Astrocyte (in vitro differentiated cells and primary cell): ENCODE results near the gene MYCBPAP. TPM values are rescaled to one million over a fixed set of nuclear protein-coding genes. Genes with fewer than 3 reads are reported as not detected.
"Not testable (repeated sequence)": the region's sequence is repeated elsewhere in the genome, so short reads cannot be mapped to it uniquely, and the experiment has no call there.

ENCODE experiments used
- DNase-seq: peaks from one replicate; pipeline ENCODE4 v3.0.0-alpha.2; 2010; ENCODE audit warnings: low read depth
- FAIRE-seq: peaks from 2 replicates; lab custom pipeline; 2011; peaks lifted over from hg19 to GRCh38; lab: Jason Lieb, UNC
- H2AFZ ChIP-seq: 2 replicates; pipeline ENCODE4 v1.6.0; 2012; ENCODE audit warnings: low read depth, low read length, inconsistent platforms
- H3K27ac ChIP-seq: 2 replicates; pipeline ENCODE4 v1.5.1; 2011; ENCODE audit warnings: low read depth, low read length, inconsistent platforms
- H3K27me3 ChIP-seq: 2 replicates; pipeline ENCODE4 v1.6.0; 2011; ENCODE audit warnings: low read length, inconsistent platforms; ENCODE audit not compliant: insufficient read depth
- H3K36me3 ChIP-seq: 2 replicates; pipeline ENCODE4 v1.5.1; 2011; ENCODE audit warnings: low read length, inconsistent platforms; ENCODE audit not compliant: insufficient read depth
- H3K4me1 ChIP-seq: 2 replicates; pipeline ENCODE4 v1.5.1; 2011; ENCODE audit warnings: low read length, inconsistent platforms; ENCODE audit not compliant: insufficient read depth
- H3K4me2 ChIP-seq: 2 replicates; pipeline ENCODE4 v1.6.0; 2012; ENCODE audit warnings: low read length, inconsistent platforms
- H3K4me3 ChIP-seq: 2 replicates; pipeline ENCODE4 v1.5.1; 2011; ENCODE audit warnings: low read depth, mild to moderate bottlenecking, low read length, inconsistent platforms; ENCODE audit not compliant: insufficient read depth
- H3K79me2 ChIP-seq: 2 replicates; pipeline ENCODE4 v1.6.0; 2012; ENCODE audit warnings: mild to moderate bottlenecking, low read length, inconsistent platforms; ENCODE audit not compliant: insufficient read depth
- H3K9ac ChIP-seq: 2 replicates; pipeline ENCODE4 v1.6.0; 2012; ENCODE audit warnings: mild to moderate bottlenecking, low read length, inconsistent platforms
- H3K9me3 ChIP-seq: 2 replicates; pipeline ENCODE4 v1.5.1; 2012; ENCODE audit warnings: low read depth, mild to moderate bottlenecking, low read length, inconsistent platforms; ENCODE audit not compliant: insufficient read depth
- H4K20me1 ChIP-seq: 2 replicates; pipeline ENCODE4 v1.6.0; 2012; ENCODE audit warnings: low read length, inconsistent platforms; ENCODE audit not compliant: insufficient read depth
- H3K27ac Mint-ChIP-seq: one replicate; pipeline ENCODE4 v1.8.0; 2021; ENCODE audit warnings: mild to moderate bottlenecking, mixed read lengths; ENCODE audit not compliant: unreplicated experiment
- H3K27me3 Mint-ChIP-seq: one replicate; pipeline ENCODE4 v1.8.0; 2021; ENCODE audit warnings: low read depth, mixed read lengths; ENCODE audit not compliant: unreplicated experiment
- H3K36me3 Mint-ChIP-seq: one replicate; pipeline ENCODE4 v1.8.0; 2021; ENCODE audit warnings: low read depth, mixed read lengths; ENCODE audit not compliant: unreplicated experiment
- H3K4me1 Mint-ChIP-seq: one replicate; pipeline ENCODE4 v1.8.0; 2021; ENCODE audit warnings: low read depth, mixed read lengths; ENCODE audit not compliant: unreplicated experiment
- H3K4me3 Mint-ChIP-seq: one replicate; pipeline ENCODE4 v1.8.0; 2021; ENCODE audit warnings: mild to moderate bottlenecking, moderate library complexity, mixed read lengths; ENCODE audit not compliant: unreplicated experiment
- H3K9me3 Mint-ChIP-seq: one replicate; pipeline ENCODE4 v1.8.0; 2021; ENCODE audit warnings: mild to moderate bottlenecking, mixed read lengths; ENCODE audit not compliant: unreplicated experiment
- EZH2 ChIP-seq: IDR thresholded peaks from 2 replicates; pipeline ENCODE4 v1.6.1; 2012; ENCODE audit warnings: mild to moderate bottlenecking, low read length, inconsistent platforms; ENCODE audit not compliant: insufficient read depth
- total RNA-seq: library from RNA; stranded (reverse); gene quantifications from 2 replicates; pipeline ENCODE4 v1.2.1, GENCODE V29; 2021
- TF ChIP-seq, protein P1 (sequence below): IDR thresholded peaks from 2 replicates; pipeline ENCODE4 v1.5.1; 2011; ENCODE audit warnings: low read depth, mild to moderate bottlenecking, inconsistent platforms, low read length, moderate library complexity; ENCODE audit not compliant: insufficient read depth

The MYCBPAP gene
- total RNA-seq, 1 donor from 2014 or later = 1.4 TPM

DNA sequence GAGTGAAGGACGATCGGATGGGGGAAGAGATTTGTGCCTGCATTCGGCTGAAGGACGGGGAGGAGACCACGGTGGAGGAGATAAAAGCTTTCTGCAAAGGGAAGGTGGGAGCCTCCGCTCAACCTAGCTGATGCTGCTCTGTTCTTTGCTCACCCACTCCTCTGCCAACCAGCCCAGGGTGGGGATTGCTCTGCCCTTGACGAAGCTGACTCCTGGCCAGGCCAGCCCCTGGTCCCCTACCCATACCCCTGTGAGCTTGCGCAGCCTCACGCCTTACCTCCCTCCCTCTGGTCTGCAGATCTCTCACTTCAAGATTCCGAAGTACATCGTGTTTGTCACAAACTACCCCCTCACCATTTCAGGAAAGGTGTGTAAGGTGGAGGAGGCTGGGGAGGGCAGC lies 34.3 kb upstream of the MYCBPAP start:
- Mint-ChIP-seq H3K27ac (no peak overlapping the region), H3K4me3 (no peak overlapping the region), H3K9me3 (peaks cover 3% of the 10 kb centered on the region), H3K4me1 (peaks cover 2% of the 10 kb centered on the region), H3K36me3 (peaks cover 12% of the 10 kb centered on the region), H3K27me3 (peaks cover 20% of the 10 kb centered on the region)
- Histone ChIP-seq H3K27ac (no peak overlapping the region), H3K4me3 (no peak overlapping the region), H2AFZ (no peak overlapping the region), H4K20me1 (peaks cover 5% of the 10 kb centered on the region), H3K4me1 (no peaks in the 10 kb centered on the region), H3K36me3 (no peaks in the 10 kb centered on the region), H3K27me3 (peaks cover 11% of the 10 kb centered on the region), H3K4me2 (no peak overlapping the region), H3K9ac (no peak overlapping the region), H3K79me2 (no peaks in the 10 kb centered on the region), H3K9me3 (no peaks in the 10 kb centered on the region)
- FAIRE-seq = no peak
- DNase-seq = no peak
- no peak for TF ChIP-seq EZH2
- TF ChIP-seq, protein P1, sequence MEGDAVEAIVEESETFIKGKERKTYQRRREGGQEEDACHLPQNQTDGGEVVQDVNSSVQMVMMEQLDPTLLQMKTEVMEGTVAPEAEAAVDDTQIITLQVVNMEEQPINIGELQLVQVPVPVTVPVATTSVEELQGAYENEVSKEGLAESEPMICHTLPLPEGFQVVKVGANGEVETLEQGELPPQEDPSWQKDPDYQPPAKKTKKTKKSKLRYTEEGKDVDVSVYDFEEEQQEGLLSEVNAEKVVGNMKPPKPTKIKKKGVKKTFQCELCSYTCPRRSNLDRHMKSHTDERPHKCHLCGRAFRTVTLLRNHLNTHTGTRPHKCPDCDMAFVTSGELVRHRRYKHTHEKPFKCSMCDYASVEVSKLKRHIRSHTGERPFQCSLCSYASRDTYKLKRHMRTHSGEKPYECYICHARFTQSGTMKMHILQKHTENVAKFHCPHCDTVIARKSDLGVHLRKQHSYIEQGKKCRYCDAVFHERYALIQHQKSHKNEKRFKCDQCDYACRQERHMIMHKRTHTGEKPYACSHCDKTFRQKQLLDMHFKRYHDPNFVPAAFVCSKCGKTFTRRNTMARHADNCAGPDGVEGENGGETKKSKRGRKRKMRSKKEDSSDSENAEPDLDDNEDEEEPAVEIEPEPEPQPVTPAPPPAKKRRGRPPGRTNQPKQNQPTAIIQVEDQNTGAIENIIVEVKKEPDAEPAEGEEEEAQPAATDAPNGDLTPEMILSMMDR = no peak

- H3K4me1 Mint-ChIP-seq = peaks cover 2% of the 10 kb centered on the region
- H3K27me3 ChIP-seq = peaks cover 11% of the 10 kb centered on the region
- H3K4me2 ChIP-seq = no peak overlapping the region
- H3K27ac ChIP-seq = no peak overlapping the region
- no peaks in the 10 kb centered on the region for H3K9me3 ChIP-seq
- no peak for FAIRE-seq
- H3K36me3 Mint-ChIP-seq = peaks cover 12% of the 10 kb centered on the region
- H3K79me2 ChIP-seq = peaks cover under 1% of the 10 kb centered on the region
- no peak overlapping the region for H3K4me3 ChIP-seq
- no peaks in the 10 kb centered on the region for H3K36me3 ChIP-seq
- DNase-seq = no peak
- no peak overlapping the region for H2AFZ ChIP-seq
- peaks cover 6% of the 10 kb centered on the region for H4K20me1 ChIP-seq
- H3K9ac ChIP-seq = no peak overlapping the region
- TF ChIP-seq, protein P1 = no peak
- TF ChIP-seq EZH2 = no peak
- no peak overlapping the region for H3K27ac Mint-ChIP-seq
- no peak overlapping the region for H3K4me3 Mint-ChIP-seq
- H3K9me3 Mint-ChIP-seq = peaks cover 3% of the 10 kb centered on the region
- H3K27me3 Mint-ChIP-seq = peaks cover 20% of the 10 kb centered on the region
- H3K4me1 ChIP-seq = no peaks in the 10 kb centered on the region
These were observed 33.7 kb upstream of the MYCBPAP start for GRCh38 chr17:50474523-50474922.

DNA sequence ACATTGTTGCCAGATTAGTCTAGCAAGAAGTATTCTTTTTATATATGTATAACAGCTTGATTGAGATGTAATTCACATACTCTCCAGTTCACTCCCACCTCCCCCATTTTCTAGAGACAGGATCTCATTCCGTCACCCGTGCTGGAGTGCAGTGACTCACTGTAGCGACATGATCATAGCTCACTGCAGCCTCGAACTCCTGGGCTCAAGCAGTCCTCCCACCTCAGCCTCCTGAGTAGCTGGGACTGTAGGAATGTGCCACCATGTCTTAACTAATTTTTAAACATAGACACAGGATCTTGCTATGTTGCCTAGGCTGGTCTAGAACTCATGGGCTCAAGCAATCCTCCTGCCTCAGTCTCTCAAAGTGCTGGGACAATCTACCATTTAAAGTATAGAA lies 32.9 kb upstream of the MYCBPAP start:
- H2AFZ ChIP-seq = no peak overlapping the region
- no peak overlapping the region for H3K4me3 Mint-ChIP-seq
- no peaks in the 10 kb centered on the region for H3K36me3 ChIP-seq
- H3K36me3 Mint-ChIP-seq = peaks cover 12% of the 10 kb centered on the region
- H3K27me3 Mint-ChIP-seq = peaks cover 20% of the 10 kb centered on the region
- peaks cover 10% of the 10 kb centered on the region for H3K27me3 ChIP-seq
- DNase-seq = no peak
- H3K9ac ChIP-seq = no peak overlapping the region
- H3K9me3 ChIP-seq = no peaks in the 10 kb centered on the region
- no peak overlapping the region for H3K27ac ChIP-seq
- H3K4me3 ChIP-seq = no peak overlapping the region
- no peak for FAIRE-seq
- H3K9me3 Mint-ChIP-seq = peaks cover 3% of the 10 kb centered on the region
- H3K4me1 ChIP-seq = no peaks in the 10 kb centered on the region
- H3K27ac Mint-ChIP-seq = no peak overlapping the region
- no peak overlapping the region for H3K4me2 ChIP-seq
- peaks cover 10% of the 10 kb centered on the region for H4K20me1 ChIP-seq
- TF ChIP-seq EZH2 = no peak
- TF ChIP-seq, protein P1 = no peak
- peaks cover 3% of the 10 kb centered on the region for H3K4me1 Mint-ChIP-seq
- H3K79me2 ChIP-seq = peaks cover 9% of the 10 kb centered on the region

- H3K9me3 ChIP-seq, H2AFZ ChIP-seq, H3K9ac ChIP-seq, H3K4me2 ChIP-seq, H3K4me3 ChIP-seq, H3K4me1 ChIP-seq, H3K27ac Mint-ChIP-seq, FAIRE-seq, H3K4me1 Mint-ChIP-seq, H3K27me3 ChIP-seq, H3K36me3 Mint-ChIP-seq, DNase-seq, H3K27ac ChIP-seq, H3K36me3 ChIP-seq, H3K9me3 Mint-ChIP-seq: not testable (repeated sequence)
- Histone ChIP-seq H4K20me1 (peaks cover 11% of the 10 kb centered on the region), H3K79me2 (peaks cover 10% of the 10 kb centered on the region)
- Mint-ChIP-seq H3K27me3 (peaks cover 16% of the 10 kb centered on the region), H3K4me3 (peak overlapping the region; percentile 17)
These were observed 32.3 kb upstream of the MYCBPAP start for GRCh38 chr17:50475775-50476544.
